ENCODE measurements around the gene VSIR.

GRCh38 chr10:71761541-71762113 is 11.7 kb downstream of the VSIR start:
- no peak for TF ChIP-seq CTCF (conservative IDR thresholded peaks at IDR 0.05)
- no peak for TF ChIP-seq EZH2 (IDR thresholded peaks at IDR 0.05; ENCODE audit: low read depth)

All from PC-9 (cell line).